Subcutaneous abdominal adipose tissue (tissue), 5 donors: ENCODE results near the gene ROBO3.
A peak's percentile ranks its signal among the peaks of the same experiment; 100 is the strongest.

Experiments
- H3K27ac ChIP-seq: one replicate; pipeline ENCODE4 v1.7.0; 2013; ENCODE audit warnings: low read depth, mild to moderate bottlenecking, inconsistent platforms, low read length, moderate library complexity
- H3K27me3 ChIP-seq, 5 donors: one replicate each; pipeline ENCODE4 v1.7.0; 2013; ENCODE audit warnings: low read length in 5 of 5, inconsistent platforms in 1 of 5; ENCODE audit not compliant: control insufficient read depth in 5 of 5, insufficient read depth in 4 of 5
- H3K36me3 ChIP-seq, 5 donors: one replicate each; pipeline ENCODE4 v1.7.0; 2013; ENCODE audit warnings: low read length in 5 of 5; ENCODE audit not compliant: control insufficient read depth in 5 of 5, insufficient read depth in 5 of 5
- H3K4me1 ChIP-seq, 5 donors: one replicate each; pipeline ENCODE4 v1.7.0; 2013; ENCODE audit warnings: low read length in 5 of 5, mild to moderate bottlenecking in 3 of 5, moderate library complexity in 1 of 5; ENCODE audit not compliant: control insufficient read depth in 5 of 5, insufficient read depth in 5 of 5
- H3K4me3 ChIP-seq, 5 donors: one replicate each; pipeline ENCODE4 v1.7.0; 2013; ENCODE audit warnings: low read length in 5 of 5, low read depth in 1 of 5
- H3K9ac ChIP-seq, 5 donors: one replicate each; pipeline ENCODE4 v1.7.0; 2013; ENCODE audit warnings: low read length in 5 of 5, mild to moderate bottlenecking in 4 of 5, moderate library complexity in 3 of 5
- H3K9me3 ChIP-seq, 5 donors: one replicate each; pipeline ENCODE4 v1.7.0; 2013; ENCODE audit warnings: low read length in 5 of 5; ENCODE audit not compliant: control insufficient read depth in 5 of 5
- donor health status: healthy.
- donor health status: healthy.
- donor health status: healthy.
- donor health status: healthy.
- donor health status: healthy.

ROBO3 gene

DNA sequence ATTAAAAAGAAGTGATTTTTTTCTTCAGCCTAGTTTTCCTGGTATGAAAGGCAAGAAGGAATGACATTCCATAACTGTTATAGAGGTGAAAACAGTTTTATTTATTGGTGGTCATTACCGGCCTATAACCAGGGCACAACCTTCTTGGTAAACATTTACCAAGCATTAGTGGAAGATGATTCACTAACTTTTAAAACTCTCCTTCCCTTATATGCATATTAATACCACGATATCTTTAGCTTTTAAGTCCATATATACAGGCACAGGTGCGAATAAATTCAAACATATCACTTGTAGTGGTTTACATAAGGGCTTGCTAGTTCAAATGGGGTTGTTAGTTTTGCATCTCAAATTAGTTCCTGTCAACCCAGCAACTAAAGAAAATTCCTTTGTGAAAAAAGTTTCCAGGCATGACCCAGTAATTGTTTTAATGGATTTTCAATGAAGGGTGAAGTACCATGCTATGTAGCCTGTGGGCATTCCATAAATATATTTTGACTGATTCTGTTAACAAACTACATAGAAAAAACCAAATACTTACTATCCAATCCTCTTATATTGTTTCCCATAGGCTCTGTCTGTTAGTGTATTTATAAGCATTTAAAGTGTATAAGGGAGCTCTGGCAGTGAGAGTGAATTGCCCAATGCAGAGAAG is 30.6 kb upstream of the ROBO3 start:
- Histone ChIP-seq H3K4me1 (peaks cover 0 to 20% (median 14%) of the 10 kb centered on the region in 5 donors), H3K9me3 (no peaks in the 10 kb centered on the region), H3K36me3 (no peaks in the 10 kb centered on the region), H3K27me3 (peaks cover 12 to 26% (median 17%) of the 10 kb centered on the region in 5 donors), H3K4me3 (no peak overlapping the region), H3K9ac (no peak overlapping the region), H3K27ac (no peak overlapping the region)

GRCh38 chr11:124835918-124836317 is 29.3 kb upstream of the ROBO3 start:
- Histone ChIP-seq H3K36me3 (no peaks in the 10 kb centered on the region), H3K9me3 (no peaks in the 10 kb centered on the region), H3K9ac (no peak overlapping the region), H3K4me3 (peak overlapping the region in 1 of 5 donors; percentile 40), H3K4me1 (peaks cover 0 to 24% (median 19%) of the 10 kb centered on the region in 5 donors), H3K27me3 (peaks cover 21 to 34% (median 27%) of the 10 kb centered on the region in 5 donors), H3K27ac (no peak overlapping the region)

DNA sequence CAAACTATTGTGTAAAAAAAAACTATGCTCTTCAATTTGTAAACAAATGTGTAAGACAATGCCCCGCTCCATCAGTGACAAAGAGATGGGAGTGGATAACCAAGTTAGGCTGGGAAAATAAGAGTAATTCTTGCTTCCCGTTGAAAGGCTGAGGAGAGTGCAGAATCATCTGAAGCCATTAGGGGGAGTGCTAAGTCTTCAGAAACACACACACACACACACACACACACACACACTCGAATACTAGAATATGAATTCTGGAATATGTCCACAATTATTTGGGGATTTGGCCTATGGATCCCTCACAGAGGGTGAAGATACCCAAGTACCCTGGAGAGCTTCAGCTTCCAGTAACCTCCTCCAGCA is 27.8 kb upstream of the ROBO3 start:
- Histone ChIP-seq H3K4me1 (peaks cover 0 to 24% (median 19%) of the 10 kb centered on the region in 5 donors), H3K27ac (no peak overlapping the region), H3K9ac (peak overlapping the region in 1 of 5 donors; percentile 19), H3K36me3 (no peaks in the 10 kb centered on the region), H3K4me3 (no peak overlapping the region), H3K27me3 (peaks cover 32 to 44% (median 39%) of the 10 kb centered on the region in 5 donors), H3K9me3 (no peaks in the 10 kb centered on the region)

DNA sequence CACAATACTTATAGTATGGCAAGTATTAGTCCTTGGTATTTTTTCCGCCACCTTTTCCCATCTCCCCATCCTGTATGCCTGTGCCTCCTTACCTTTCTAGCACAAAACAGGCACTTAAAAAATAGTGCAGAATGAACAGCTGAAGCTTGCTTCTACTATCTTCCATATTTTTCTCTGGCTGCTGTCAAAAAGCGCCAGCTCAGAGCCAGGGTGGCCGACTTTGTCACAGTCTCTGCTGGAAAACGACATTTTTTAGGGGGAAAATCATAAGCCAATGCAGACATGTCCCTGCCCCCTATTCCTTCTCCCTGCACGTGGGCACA is 26.5 kb upstream of the ROBO3 start:
- no peak overlapping the region for H3K4me3 ChIP-seq
- H3K27me3 ChIP-seq = peaks cover 40 to 53% (median 48%) of the 10 kb centered on the region in 5 donors
- no peaks in the 10 kb centered on the region for H3K9me3 ChIP-seq
- H3K36me3 ChIP-seq = no peaks in the 10 kb centered on the region
- H3K27ac ChIP-seq = no peak overlapping the region
- peaks cover 0 to 28% (median 24%) of the 10 kb centered on the region in 5 donors for H3K4me1 ChIP-seq
- no peak overlapping the region for H3K9ac ChIP-seq

DNA sequence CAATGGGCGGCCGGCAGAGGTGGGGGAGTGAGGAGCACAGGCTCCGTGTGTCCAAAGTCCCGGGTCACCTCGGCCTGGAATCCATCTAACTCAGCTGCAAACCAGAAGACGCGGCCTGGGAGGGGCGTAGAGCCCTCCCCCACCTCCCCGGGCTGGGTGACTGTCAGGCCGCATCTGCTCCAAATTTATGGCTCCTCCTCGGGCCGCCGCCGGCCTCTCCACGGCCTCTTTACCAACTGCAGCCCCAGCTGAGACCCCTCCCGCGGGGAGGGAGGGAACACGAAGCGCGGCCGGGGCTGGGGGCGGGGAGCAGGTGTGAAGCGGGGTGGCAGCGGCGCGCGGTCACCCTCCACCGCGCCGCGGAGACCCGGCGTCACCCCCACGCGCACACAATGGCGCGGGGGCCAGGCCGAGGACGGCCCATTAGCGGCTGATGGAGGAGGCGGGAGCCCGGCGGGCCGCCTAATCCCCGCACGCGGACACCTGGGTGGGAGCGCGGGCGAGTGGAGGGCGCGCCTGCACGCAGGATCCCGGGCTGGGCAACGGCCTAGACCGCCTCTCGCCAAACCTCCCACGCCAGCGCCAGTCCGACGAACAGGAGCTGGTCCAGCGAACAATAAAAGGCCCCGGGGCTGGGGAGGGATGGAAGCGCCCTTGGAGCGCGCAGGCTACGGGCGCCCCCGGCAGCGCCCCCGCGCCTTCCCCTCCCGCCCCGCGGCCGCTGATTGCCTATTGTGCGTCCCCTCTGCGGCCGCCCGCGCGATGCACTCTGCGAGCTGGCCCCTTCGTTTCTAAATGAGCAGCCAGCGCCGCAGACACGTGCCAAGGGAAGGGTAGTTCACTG is 25.9 kb upstream of the ROBO3 start:
- Histone ChIP-seq H3K9ac (no peak overlapping the region), H3K36me3 (no peaks in the 10 kb centered on the region), H3K27ac (no peak overlapping the region), H3K4me3 (peak overlapping the region; percentile 11 to 52 (median 43)), H3K4me1 (peaks cover 0 to 28% (median 24%) of the 10 kb centered on the region in 5 donors), H3K9me3 (no peaks in the 10 kb centered on the region), H3K27me3 (peaks cover 43 to 59% (median 50%) of the 10 kb centered on the region in 5 donors)

DNA sequence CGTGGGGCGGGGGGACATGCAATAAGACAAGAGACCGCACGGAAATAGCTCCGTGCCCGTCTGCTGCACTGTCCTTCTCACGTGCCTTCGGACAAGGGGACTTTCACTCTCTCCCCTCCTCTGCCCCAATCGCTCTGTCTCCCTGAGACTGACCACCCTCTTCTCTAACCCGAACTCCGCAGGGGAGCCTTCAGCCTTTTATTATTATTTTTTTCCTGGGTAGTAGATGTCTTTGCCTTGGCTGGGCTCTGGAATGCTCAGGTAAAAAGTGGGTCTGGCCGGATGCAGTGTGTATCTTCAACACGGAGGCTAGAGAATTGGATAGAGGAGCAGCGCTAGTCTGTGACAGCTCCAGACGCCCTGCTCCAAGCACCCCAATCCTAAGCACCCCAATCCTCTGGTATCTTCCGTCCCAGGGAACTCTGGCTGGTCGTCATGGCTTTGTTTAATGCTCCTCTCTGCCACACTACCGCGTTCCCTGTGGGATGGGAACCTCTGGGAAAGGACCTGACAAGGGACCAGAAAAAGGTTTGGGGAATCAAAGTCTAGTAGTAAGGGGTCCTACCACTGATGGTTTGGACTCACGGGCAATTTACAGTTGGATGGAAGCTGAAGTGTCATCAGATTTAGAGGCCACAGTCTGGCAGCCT is 25.1 kb upstream of the ROBO3 start:
- no peak overlapping the region for H3K9ac ChIP-seq
- H3K9me3 ChIP-seq = no peaks in the 10 kb centered on the region
- peaks cover 50 to 66% (median 58%) of the 10 kb centered on the region in 5 donors for H3K27me3 ChIP-seq
- peak overlapping the region in 4 of 5 donors; percentile 38 to 52 (median 46) for H3K4me3 ChIP-seq
- H3K27ac ChIP-seq = no peak overlapping the region
- no peaks in the 10 kb centered on the region for H3K36me3 ChIP-seq
- peaks cover 0 to 32% (median 26%) of the 10 kb centered on the region in 5 donors for H3K4me1 ChIP-seq

DNA sequence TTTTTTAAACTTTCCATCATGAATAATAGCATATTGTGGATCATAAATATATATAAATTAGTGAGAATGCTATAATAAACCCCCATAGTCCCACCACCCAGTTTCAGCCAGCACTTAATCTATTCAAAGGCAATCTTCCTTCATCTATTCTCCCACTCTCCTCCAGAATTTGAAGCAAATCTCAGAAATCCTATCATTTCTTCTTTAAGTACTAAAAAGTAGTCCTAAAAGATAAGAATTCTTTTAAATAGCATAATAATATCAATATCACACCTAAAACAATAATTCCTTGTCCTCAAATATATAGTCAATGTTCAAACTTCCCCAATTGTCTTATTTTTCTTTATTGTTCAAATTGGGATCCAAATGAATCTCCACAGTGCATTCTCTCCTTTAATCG is 24.6 kb upstream of the ROBO3 start:
- no peaks in the 10 kb centered on the region for H3K9me3 ChIP-seq
- H3K27ac ChIP-seq = no peak overlapping the region
- H3K9ac ChIP-seq = no peak overlapping the region
- H3K36me3 ChIP-seq = no peaks in the 10 kb centered on the region
- H3K27me3 ChIP-seq = peaks cover 56 to 72% (median 64%) of the 10 kb centered on the region in 5 donors
- H3K4me1 ChIP-seq = peaks cover 0 to 32% (median 26%) of the 10 kb centered on the region in 5 donors
- H3K4me3 ChIP-seq = no peak overlapping the region

GRCh38 chr11:124841201-124841600 is 24.0 kb upstream of the ROBO3 start:
- peaks cover 61 to 77% (median 69%) of the 10 kb centered on the region in 5 donors for H3K27me3 ChIP-seq
- no peak overlapping the region for H3K27ac ChIP-seq
- peaks cover 0 to 30% (median 24%) of the 10 kb centered on the region in 5 donors for H3K4me1 ChIP-seq
- H3K9ac ChIP-seq = no peak overlapping the region
- no peaks in the 10 kb centered on the region for H3K36me3 ChIP-seq
- no peaks in the 10 kb centered on the region for H3K9me3 ChIP-seq
- H3K4me3 ChIP-seq = no peak overlapping the region

DNA sequence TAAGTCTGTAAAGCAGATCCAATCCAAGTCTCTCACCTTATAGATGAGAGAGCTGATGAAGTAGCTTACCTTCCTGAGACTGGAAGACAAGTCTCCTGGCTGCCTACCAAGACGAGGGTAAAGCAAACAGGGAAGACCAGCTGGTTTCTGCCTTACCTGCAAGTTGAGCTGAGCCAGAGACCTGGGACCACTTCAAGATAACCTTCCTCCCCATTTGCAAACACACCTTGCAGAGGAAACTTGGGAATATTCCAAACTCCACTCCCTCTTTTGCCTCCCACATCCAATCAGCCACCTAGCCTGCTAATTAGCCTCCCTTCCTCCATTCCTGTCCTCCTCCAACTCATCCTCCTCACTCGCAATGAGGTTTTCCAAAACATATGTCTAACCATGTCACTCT is 23.4 kb upstream of the ROBO3 start:
- H3K4me1 ChIP-seq = peaks cover 0 to 26% (median 22%) of the 10 kb centered on the region in 5 donors
- H3K27ac ChIP-seq = no peak overlapping the region
- peaks cover 63 to 83% (median 73%) of the 10 kb centered on the region in 5 donors for H3K27me3 ChIP-seq
- no peak overlapping the region for H3K9ac ChIP-seq
- H3K9me3 ChIP-seq = no peaks in the 10 kb centered on the region
- no peaks in the 10 kb centered on the region for H3K36me3 ChIP-seq
- no peak overlapping the region for H3K4me3 ChIP-seq

DNA sequence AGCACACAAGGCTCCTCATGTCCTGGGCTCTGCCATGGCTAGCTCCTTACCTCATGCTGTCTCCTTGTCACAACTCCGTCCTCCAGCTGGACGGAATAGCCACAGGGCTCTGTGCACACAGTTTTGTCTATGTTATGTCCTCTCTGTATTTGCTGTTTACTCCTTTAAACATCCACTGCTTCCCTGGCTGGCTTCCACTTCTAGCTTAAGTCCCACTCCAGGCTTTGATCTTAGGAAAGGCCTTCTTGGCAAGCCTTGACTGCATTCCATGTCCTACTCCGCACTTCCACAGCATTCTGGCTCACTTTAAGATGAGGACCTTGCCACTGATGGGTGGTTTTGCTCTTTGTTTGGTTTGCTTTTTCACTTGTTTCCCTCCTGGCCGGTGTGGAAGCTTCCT is 22.9 kb upstream of the ROBO3 start:
- Histone ChIP-seq H3K27me3 (peaks cover 63 to 86% (median 75%) of the 10 kb centered on the region in 5 donors), H3K4me1 (peaks cover 0 to 23% (median 19%) of the 10 kb centered on the region in 5 donors), H3K36me3 (no peaks in the 10 kb centered on the region), H3K4me3 (no peak overlapping the region), H3K9ac (no peak overlapping the region), H3K27ac (no peak overlapping the region), H3K9me3 (no peaks in the 10 kb centered on the region)
